CD4-positive, alpha-beta T cell treated with Interleukin-21 for 1 hour (primary cell): ENCODE measurements around the gene PAQR3.

Experiments used
- DNase-seq: peaks from one replicate; pipeline ENCODE4 v3.0.0-alpha.2; 2020

Gene PAQR3, protein sequence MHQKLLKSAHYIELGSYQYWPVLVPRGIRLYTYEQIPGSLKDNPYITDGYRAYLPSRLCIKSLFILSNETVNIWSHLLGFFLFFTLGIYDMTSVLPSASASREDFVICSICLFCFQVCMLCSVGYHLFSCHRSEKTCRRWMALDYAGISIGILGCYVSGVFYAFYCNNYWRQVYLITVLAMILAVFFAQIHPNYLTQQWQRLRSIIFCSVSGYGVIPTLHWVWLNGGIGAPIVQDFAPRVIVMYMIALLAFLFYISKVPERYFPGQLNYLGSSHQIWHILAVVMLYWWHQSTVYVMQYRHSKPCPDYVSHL

DNA sequence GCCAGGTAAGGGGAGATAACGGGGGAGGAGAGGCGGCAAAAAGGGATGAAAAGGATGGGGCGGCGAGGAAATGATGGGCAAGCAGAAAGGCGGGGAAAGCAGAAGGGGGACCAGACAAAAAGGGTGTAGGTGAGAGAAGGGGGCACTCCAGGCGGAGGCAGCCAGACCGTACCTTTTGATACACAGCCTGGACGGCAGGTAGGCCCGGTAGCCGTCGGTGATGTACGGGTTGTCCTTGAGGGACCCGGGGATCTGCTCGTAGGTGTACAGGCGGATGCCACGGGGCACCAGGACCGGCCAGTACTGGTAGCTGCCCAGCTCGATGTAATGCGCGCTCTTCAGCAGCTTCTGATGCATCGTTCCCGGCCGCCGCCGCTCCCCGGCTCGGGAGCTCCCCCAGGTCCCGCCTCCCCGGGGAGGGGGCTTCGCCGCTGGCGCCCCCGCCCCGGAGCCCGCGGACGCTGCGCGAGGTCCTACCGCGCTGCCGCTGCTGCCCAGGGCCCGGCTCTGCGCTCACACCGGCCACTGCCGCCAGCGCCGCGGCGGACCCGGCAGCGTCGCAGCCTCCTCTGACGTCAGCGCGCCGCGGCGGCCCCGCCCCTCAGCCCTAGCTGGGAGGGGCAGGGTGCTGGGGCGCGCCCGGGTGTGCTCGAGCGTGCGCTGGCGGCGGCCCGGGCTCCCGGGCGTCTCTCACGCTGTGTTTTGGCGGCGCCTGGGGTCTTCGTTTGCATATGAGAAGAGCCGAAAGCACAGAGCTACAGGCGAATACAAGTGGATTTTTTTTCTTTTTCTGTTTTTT, at the start of gene PAQR3:
PAQR3 (minus strand) TSS at position 571 of the 799 bp plus-strand sequence; CDS start at position 357, 214 bp downstream.
- peak; percentile 84 for DNase-seq

DNA sequence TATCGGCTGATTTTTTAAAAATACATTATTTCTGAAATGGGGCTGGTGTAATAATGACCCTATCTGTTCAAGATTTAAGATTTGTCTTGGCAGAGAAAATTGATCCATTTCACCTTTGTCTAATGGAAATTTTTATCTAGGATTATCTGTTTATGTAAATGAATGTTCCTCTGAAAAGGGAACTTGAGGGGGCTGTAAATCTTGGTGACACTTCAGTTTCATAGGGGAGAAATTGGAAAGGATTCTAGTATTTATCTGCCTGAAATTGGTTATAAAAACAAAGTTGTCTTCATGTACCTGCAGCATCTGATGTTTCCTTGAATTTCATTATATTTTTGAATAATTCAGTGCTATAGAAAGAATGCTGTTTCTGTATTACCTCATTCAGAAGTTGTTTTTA, 48.4 kb upstream of the PAQR3 start:
- DNase-seq = no peak

DNA sequence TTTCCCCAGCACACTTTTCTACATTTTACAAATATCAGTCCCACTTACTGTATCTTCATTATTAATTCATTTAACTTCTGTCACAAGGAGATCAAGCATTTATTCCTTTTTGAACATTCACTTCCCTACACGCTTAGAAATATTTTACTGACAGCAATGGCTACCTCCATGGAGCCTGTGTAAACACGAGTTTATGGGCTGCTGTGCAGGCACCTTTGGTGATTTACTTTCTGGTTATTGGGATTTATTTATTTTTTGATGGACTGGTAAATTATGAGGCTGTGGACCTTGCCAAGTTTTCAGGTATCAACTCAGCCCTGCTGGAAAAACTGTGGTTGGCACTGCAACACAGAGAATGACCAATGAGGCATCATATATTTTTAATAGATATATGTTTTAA, 45.4 kb upstream of the PAQR3 start:
- no peak for DNase-seq

DNA sequence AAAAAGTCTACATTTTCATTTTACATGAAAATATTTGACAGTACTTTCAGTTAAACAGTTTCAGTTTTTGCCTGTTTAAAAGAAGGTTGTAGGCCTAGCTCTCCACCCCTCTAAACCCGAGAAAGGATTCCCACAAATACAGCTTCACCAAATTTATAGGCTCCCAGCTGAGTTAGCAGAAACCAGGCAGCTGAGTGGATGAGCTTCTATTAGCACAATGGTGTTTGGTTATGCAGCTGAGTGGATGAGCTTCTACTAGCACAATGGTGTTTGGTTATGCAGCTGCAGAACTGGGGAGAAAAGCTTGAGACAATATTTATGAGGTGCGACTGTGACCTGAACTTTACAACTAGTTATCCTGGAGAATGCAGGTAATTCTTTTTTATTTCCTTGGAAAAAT, 36.6 kb upstream of the PAQR3 start:
- DNase-seq = no peak

DNA sequence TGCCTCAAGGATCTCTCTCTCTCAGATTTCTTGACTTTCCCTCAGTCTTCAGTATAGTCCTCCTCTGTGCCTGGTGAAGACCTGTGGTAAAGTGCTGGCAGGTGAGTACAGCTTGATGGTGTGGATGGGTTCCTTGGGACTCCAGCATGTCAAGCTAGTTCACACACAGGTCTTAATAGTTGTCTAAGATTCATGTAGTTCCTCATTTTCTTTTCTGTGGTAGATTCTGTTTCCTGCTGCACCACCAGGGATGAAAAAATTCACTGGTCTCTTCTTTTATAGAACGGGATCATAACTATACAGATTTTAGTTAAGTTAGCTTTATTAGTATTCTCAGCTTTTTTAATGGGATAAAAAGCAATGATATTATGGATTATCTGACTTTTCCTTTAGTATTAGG, 32.5 kb upstream of the PAQR3 start:
- no peak for DNase-seq

DNA sequence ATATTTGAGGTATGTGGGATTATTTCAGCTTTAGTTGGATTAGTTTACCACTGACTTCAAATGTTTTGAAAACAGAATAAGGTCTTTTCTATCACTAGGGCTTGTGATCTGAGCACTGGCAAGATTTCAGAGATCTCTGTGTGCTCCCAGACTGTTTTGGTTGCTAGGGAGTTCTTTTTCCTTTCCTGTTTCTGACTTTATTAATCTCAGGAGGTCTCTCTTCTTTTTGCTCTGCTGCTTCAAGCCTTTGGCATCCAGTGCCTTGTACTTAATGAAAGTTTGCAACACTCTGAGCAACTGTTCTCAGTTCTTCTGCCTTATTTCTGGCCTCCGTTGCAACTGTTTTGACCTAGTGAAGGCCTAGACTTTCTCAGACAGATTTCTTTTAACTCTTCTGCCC, 32.1 kb upstream of the PAQR3 start:
- no peak for DNase-seq

DNA sequence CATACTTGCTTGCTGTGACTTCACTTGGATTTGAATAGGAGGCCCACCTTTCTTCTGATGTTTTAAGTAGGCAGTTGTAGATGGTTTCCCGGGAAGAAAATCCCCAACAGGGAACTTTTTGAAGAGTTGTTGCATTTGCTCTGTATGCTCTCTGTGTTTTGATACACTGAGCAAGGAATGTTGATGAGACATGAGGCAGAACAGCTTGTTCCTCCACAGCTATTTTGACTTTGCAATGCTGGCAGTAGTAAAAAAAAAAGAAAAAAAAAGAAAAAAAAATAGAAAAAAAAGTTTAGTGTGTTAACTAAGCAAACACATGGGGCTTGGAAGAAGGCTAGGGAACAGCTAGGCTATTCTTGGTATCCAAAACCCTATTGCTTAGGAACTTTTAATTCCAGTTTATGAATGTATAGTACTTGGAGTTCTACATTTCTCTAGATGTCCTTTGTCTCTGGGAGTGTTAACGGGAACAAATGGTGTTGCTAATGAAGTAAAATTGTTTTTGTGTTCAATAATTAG, 23.4 kb upstream of the PAQR3 start:
- no peak for DNase-seq

DNA sequence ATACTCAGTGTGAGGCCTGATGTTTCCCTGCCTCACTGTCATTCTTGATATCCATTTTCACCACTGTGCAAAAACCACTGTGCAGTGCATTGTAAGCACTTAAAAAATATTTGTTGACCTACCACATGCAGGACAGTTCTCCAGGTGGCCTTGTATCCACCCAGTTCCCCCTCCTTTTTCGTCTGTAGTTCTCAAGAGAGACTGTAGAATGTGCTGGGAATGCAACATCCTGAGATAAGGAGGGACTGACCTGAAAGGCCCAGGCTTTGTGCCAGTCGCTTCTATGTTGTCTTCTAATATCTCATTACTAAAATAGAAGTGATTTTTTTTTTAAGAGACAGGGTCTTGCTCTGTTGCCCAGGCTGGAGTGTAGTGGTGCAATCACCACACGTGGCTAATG, 21.7 kb upstream of the PAQR3 start:
- no peak for DNase-seq

DNA sequence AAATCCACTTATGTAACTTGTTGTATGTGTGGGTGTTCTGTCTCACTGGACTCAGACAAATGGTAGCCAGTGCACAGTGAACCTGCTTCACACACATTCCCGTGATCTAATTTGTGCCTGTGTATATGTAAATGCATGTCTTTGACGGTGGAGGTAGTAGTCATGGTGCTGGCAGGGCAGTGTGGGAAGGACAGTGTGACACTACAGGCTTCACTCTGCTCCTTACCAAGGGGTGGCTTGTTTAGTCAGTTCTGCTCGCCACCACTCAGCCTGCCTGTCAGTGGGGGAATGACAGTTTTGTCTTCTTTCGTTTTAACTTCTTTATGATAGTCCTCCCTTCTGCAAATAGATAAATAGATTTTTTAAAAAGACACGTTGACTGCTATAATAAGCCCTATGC, 17.7 kb upstream of the PAQR3 start:
- no peak for DNase-seq

DNA sequence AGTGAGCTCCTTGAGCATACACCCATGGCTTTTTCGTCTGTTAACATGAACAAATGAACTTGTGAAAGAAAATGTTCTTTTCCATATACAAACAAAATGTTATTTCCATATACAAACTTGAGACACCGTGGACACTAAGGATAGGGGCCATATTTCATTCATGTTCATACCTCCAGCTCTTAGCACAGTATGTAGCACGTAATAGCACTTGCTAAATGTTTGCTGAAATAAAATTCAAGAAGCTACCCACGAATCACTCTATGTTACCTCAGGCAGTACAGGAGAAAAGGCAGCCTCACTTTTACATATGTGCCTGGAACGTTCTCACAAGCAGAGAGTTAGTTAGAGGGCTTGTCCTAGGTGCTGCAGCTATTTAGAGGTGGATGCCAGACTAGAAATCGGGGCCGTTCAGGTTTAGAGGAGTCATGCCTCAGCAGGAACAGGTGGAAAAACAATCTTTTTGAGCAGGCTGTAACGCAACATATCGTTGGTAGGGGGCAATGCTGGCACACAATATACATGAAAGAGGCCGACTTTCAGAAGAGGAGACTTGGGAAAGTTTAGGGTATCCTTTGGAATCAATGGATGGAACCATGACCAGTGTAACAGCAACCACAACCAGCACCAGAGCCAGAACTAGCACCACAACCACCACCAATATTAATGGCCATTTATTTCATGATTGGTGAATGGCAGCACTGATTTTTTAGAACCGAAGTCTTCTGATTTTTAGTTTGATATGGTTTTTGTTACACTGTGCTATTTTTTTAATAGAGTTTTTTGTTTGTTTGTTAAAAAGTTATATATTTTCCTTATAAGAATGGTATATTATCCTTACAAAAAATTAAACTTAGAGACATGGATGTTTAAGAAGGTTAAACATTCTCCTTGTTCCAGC, 14.8 kb upstream of the PAQR3 start:
- DNase-seq = no peak

DNA sequence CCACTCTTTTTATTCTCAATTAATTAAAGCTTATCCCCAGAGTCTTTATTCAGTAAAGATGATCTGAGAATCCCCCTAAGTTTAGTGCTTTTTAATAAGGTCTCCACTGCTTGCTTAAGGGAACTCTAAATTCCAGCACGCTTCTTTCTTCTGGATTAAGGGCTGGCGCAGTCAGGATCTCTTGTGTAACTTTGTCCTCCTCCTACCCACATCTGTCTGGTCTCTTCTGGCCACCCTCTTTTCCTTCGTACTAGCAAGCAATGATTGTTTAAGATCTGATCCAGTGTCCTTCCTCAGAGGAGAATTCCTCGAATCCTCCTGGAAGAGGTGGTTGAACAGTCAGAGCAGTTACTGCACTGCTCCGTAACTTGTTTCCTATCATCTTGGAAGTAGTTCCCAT, 14.0 kb upstream of the PAQR3 start:
- no peak for DNase-seq

DNA sequence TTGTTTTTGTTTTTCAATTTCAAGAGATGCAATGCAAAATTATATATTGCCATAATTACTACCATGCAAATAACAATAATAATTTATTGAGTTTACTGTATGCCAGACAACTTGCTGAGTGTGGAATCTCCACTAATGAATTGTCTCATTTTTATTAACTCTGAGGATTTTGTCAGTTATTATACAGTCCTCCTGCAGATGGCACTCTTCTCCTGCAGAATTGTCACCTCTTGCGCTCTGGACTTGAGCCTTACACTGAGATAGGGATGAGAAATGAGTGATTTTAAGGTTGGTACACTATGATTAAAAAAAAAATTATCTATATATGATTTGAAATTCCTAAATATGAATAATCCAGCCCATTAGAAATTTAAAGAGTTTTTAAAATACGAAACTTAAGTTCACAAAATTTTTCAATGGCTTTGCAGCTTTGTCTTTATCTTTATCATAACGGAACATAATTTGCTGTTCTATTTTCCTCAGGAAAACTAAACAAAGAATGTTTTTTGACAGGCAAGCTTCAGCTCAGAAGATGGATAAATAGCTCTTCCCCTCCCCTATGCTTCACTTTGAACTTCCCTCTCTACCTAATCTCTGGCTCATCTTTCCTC, 12.7 kb upstream of the PAQR3 start:
- DNase-seq = peak; percentile 59

DNA sequence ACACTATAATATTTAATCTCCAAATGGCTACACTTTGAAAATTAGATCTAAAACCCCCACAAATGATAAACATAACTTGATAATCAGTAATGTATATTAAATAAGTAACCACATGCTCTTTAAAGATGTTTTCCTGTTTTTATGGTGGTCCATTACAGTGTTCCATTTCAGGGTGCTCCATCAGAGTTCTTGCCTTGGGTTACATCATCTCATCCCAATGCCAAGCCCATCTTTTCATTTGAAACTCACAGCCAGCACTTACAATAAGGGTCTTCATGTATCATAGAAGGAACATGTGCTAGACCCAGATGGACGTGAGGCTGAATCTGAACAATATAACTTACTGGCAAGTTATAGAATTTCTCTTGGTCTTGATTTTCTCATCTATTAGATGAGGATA, 10.5 kb upstream of the PAQR3 start:
- DNase-seq = no peak

DNA sequence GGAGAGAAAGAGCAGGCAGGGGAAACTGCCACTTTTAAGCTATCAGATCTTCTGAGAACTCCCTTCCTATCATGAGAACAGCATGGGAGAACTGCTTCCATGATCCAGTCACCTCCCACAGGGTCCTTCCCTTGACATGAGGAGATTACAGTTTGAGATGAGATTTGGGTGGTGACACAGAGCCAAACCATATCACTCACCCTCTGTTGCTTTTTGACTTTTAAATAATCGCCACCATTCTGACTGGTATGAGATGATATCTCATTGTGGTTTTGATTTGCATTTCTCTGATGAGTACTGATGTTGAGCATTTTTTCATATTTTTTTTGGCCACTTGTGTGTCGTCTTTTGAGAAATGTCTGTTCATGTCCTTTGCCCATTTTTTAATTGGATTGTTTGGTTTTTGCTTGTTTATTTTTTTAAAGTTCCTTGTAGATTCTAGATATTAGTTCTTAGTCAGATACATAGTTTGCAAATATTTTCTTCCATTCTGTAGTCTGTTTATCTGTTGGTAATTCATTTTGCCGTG, 6.5 kb upstream of the PAQR3 start:
- no peak for DNase-seq

DNA sequence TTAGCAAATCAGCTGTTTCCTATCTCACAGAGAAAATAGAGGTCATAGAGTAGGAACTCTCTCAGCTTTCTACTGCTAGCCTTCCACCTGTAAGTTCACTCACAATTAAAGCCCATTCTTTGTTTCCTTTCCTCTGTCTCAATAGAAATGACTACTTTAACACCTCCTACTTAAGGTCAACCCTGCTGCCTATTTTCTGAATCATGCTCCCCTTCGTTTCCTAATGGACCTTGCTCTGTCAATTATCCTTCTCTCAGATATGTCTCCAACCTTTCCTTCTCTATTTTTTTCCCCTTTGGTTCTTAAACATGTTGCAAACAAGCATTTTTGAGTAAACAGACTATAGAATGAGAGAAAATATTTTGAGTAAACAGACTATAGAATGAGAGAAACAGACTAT, 5.1 kb upstream of the PAQR3 start:
- no peak for DNase-seq

DNA sequence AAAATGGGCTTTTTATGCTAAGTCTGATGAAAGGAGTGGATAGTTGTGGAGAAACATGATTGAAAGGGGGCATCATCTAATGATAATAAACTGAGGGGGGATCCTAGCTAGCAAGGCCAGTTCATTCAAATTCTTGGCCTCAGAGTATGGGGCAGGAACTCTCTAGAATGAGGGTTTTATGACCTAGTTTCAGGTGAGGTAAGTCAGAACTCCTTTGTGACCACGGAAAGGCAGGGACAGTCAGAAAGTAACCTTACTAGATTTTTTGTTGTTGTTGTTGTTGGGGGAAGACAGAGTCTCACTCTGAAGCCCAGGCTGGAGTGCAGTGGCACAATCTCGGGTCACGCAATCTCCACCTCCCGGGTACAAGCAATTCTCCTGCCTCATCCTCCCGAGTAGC, 1.5 kb upstream of the PAQR3 start:
- DNase-seq = no peak

DNA sequence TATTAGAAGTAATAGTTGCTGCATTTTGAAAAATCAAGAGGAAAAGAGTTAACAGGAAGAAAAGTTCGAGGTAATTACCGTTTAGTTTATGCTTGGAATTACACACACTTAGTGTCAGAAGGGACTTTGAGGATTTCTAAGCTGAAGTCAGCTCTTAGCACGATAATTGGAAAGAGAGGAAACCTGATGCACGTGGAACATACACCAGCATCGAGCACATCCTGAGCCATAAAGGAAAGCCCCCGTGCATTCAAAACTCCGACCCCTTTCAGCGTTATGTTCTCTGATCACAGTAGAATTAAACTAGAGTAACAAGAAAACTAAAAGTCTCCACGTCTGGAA, 400 bp upstream of the PAQR3 start:
- no peak for DNase-seq

DNA sequence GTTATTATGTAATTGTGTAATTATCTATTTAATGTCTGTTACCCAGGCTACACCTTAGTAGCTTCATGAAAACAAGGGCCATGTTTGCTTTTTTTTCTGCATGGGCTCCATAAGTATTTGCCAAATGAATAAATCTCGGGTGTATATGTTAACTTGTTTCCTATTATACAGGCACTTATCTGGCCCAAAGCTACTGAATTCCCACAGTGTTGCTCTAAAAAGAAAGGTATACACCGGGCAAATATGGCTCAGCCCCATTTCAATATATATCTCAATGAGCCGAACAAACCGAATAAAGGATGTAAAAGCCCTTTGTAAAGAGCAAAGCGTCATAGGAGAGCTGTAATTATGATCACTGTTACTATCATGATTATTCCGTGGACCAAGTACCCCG, 767 bp downstream of the PAQR3 start:
- peak; percentile 7 for DNase-seq

DNA sequence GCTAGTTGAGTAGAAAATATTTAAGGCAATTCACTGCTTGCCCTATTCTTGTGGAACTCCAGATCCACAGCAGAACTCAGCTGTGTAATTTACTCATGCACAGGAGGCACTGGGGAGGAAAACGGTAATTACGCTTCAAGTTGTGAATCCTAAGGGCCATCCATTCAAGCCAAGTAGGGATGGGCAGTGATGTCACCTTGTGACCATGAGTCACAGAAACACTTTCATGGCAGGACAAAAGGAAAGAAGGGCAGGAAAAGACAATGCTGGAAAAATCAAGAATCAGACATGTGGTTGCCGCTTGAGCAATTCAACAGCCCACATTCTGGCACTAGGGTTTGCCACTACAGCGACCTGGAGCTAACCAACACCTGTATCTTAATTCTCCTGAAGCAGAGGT, 1.4 kb downstream of the PAQR3 start:
- DNase-seq = no peak

DNA sequence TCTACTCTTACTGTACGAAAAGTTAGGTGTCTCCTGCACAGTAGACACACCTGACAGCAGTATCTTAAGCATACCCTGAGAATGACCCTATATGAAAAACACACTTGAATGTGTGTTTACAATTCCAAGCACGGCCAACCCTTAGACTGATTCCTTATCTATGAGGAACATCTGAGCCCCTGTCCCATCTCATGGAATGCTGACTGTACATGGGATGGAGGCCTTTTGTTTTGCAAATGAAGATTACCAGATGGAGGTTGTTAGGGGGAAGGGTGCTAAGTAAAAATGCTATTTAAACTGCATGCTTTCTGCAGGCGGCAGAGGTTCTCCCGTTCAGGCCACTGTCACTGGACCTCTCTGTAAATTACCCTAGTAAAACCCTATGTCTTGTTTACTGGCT, 2.2 kb downstream of the PAQR3 start:
- no peak for DNase-seq

DNA sequence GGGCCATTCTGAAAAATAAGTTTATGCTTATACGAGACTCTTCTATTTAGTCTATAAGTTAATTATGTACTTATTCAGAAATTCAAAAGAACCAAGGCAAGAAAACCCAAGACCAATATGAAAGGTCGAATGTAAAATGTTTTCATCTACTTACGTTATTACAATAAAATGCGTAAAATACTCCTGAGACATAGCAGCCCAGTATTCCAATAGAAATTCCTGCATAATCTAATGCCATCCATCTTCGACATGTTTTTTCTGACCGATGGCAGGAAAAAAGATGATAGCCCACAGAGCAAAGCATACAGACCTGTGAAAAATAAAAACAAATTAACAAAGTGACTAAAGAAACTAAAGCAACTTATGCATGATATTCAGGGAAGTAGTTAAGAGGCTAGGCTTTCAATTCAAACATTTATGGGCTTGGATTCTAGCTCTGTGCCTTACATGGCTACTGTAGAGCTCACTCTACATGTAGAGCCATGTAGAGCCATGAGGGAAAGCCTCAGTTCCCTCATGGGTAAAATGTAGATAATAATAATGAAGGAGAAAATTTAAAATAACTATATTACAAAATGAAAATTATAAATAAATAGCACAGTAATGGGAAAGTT, 9.1 kb downstream of the PAQR3 start:
- DNase-seq = no peak

DNA sequence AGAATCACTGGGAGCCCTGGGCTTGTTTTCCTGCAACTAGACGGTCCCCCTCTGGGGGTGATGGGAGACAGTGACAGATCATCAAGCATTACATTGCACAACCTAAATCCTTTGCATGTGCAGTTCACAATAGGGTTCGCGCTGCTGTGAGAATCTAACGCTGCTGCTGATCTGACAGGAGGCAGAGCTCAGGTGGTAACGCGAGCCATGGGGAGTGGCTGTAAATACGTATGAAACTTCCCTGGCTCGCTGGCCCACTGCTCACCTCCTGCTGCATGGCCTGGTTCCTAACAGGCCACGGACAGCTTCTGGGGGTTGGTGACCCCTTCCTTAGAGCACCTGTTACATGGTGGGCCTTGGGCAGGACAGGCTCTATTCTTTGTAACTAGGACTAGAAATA, 10.4 kb downstream of the PAQR3 start:
- no peak for DNase-seq
